ENCODE data around the gene CCDC18. TPM values are rescaled to one million over a fixed set of nuclear protein-coding genes. Genes with fewer than 3 reads are reported as not detected.

CCDC18 gene
- total and polyA plus RNA-seq, 2 experiments from 2014 or later = 16.3 to 47.9 TPM

- Histone ChIP-seq H4K20me1 (replicated peaks; ENCODE audit: insufficient read depth) (no peaks in the 10 kb centered on the region), H2AFZ (no peak overlapping the region), H3K4me2 (no peak overlapping the region), H3K4me1 (ENCODE audit: insufficient read depth) (no peaks in the 10 kb centered on the region), H3F3A (replicated peaks; ENCODE audit: low read depth) (no peaks in the 10 kb centered on the region), H3K4me3 (no peak overlapping the region), H3K27ac (ENCODE audit: low read depth) (no peak overlapping the region), H3K36me3 (ENCODE audit: insufficient read depth) (no peaks in the 10 kb centered on the region), H3K79me2 (replicated peaks; ENCODE audit: insufficient read depth) (no peaks in the 10 kb centered on the region), H3K9me2 (ENCODE audit: insufficient read depth) (no peaks in the 10 kb centered on the region), H3K27me3 (ENCODE audit: insufficient read depth) (no peaks in the 10 kb centered on the region)
- no peak for DNase-seq (ENCODE audit: low spot score)
- Mint-ChIP-seq H3K4me1 (no peaks in the 10 kb centered on the region), H3K9me3 (no peaks in the 10 kb centered on the region), H3K27me3 (ENCODE audit: insufficient read depth, low read depth, poor library complexity) (peaks cover 2% of the 10 kb centered on the region), H3K27ac (no peak overlapping the region), H3K4me3 (no peak overlapping the region), H3K36me3 (ENCODE audit: low read depth) (no peaks in the 10 kb centered on the region)
- no peak for TF ChIP-seq ETS1 (IDR thresholded peaks at IDR 0.05)
- no peak for TF ChIP-seq CTCF (conservative IDR thresholded peaks at IDR 0.05; ENCODE audit: low read depth in 2 of 2)
- TF ChIP-seq ZNF462 (CRISPR knock-in tag; IDR thresholded peaks at IDR 0.05) = no peak
- ATAC-seq = no peak
Observed at GRCh38 chr1:93313026-93313425, 132.5 kb downstream of the CCDC18 start.
